SU-DHL-6 (cell line): ENCODE data around the gene LAMA1.

ENCODE experiments used
- H2AFZ ChIP-seq: fragments of 200-600 bp; sonication (generic); 2 replicates; pipeline ENCODE4 v1.6.1; 2014; ENCODE audit warnings: low read depth, mild to moderate bottlenecking, moderate library complexity, mixed read lengths, antibody characterized with exemption, low read length; ENCODE audit not compliant: severe bottlenecking
- H3F3A ChIP-seq: fragments of 200-600 bp; shearing (Covaris generic); 2 replicates; pipeline ENCODE4 v1.6.0; 2016; ENCODE audit warnings: antibody characterized with exemption, mild to moderate bottlenecking; ENCODE audit not compliant: insufficient read depth
- H3K27ac ChIP-seq: fragments of 200-600 bp; sonication (generic); 2 replicates; pipeline ENCODE4 v1.5.1; 2016; ENCODE audit warnings: low read depth, mild to moderate bottlenecking, low read length, moderate library complexity, mixed read lengths
- H3K27me3 ChIP-seq: fragments of 200-600 bp; sonication (generic), shearing (Covaris generic); 2 replicates; pipeline ENCODE4 v1.6.0; 2014; ENCODE audit warnings: mild to moderate bottlenecking, low read length
- H3K36me3 ChIP-seq: fragments of 200-600 bp; sonication (generic); 2 replicates; pipeline ENCODE4 v1.6.1; 2014; ENCODE audit warnings: mild to moderate bottlenecking, low read length, mixed read lengths
- H3K4me2 ChIP-seq: fragments of 300-600, 200-600 bp; shearing (Covaris generic), sonication (generic); 2 replicates; pipeline ENCODE4 v1.6.0; 2014; ENCODE audit warnings: low read length, low read depth, mild to moderate bottlenecking; ENCODE audit not compliant: poor library complexity, severe bottlenecking
- H3K4me3 ChIP-seq: fragments of 200-600 bp; sonication (generic); 2 replicates; pipeline ENCODE4 v1.5.1; 2014; ENCODE audit warnings: antibody characterized with exemption, low read length, mild to moderate bottlenecking, mixed read lengths; ENCODE audit not compliant: insufficient read depth, poor library complexity, severe bottlenecking
- H3K79me2 ChIP-seq: fragments of 200-600 bp; sonication (generic); 2 replicates; pipeline ENCODE4 v1.6.1; 2014; ENCODE audit warnings: mild to moderate bottlenecking, low read length, moderate library complexity; ENCODE audit not compliant: insufficient read depth
- H3K9ac ChIP-seq: fragments of 200-600 bp; sonication (generic); 2 replicates; pipeline ENCODE4 v1.7.0; 2014; ENCODE audit warnings: mild to moderate bottlenecking, low read length
- H3K9me2 ChIP-seq: fragments of 200-600 bp; sonication (generic); replicated peaks from 2 replicates; pipeline ENCODE4 v1.6.1; 2014; ENCODE audit warnings: low read length; ENCODE audit not compliant: insufficient read depth
- H3K9me3 ChIP-seq: fragments of 200-600 bp; sonication (generic); 2 replicates; pipeline ENCODE4 v1.6.1; 2014; ENCODE audit warnings: low read length, mixed read lengths; ENCODE audit not compliant: insufficient read depth
- H4K20me1 ChIP-seq: fragments of 200-600 bp; sonication (generic); 2 replicates; pipeline ENCODE4 v1.6.1; 2014; ENCODE audit warnings: low read depth, mild to moderate bottlenecking, antibody characterized with exemption, low read length, moderate library complexity, mixed read lengths
- EZH2phosphoT487 ChIP-seq: fragments of 200-600 bp; sonication (generic), shearing (Covaris generic); conservative IDR thresholded peaks from 2 replicates; pipeline ENCODE4 v1.6.1; 2018; ENCODE audit warnings: mild to moderate bottlenecking, antibody characterized with exemption, low read length, moderate library complexity, mixed read lengths
- TF ChIP-seq, protein P1 (sequence below): fragments of 200-600 bp; sonication (generic); IDR thresholded peaks from one replicate; pipeline ENCODE4 v1.5.1; 2017; ENCODE audit warnings: antibody characterized with exemption, mild to moderate bottlenecking, low read length, moderate library complexity; ENCODE audit not compliant: insufficient read depth, poor library complexity, severe bottlenecking

The LAMA1 gene

DNA sequence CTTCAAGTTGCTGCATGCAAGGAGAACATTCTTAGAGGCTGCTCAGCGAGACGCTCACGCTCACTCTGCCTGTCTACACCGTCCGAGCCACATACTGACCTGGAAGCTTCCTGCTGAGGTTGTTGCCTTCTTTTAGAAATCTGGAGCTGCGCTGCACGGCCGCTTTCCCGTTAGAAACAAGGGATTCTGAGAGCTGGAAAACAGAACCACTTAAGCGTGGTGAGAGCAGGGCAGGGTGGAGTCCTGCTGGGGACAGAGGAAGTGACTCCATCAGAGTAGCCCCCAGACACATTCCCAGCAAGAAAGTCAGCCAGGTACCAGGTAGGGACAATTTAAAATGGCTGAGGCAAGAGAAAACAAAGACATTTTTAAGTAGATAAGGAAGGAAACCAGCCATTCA is 135.2 kb downstream of the LAMA1 start:
- Histone ChIP-seq H3K27me3 (no peaks in the 10 kb centered on the region), H3K9ac (no peak overlapping the region), H3K27ac (no peak overlapping the region), H3K4me3 (no peak overlapping the region), H3K79me2 (no peaks in the 10 kb centered on the region), H2AFZ (no peak overlapping the region), H3K4me2 (no peak overlapping the region), H3K9me3 (no peaks in the 10 kb centered on the region), H3F3A (no peaks in the 10 kb centered on the region), H4K20me1 (no peaks in the 10 kb centered on the region), H3K9me2 (no peaks in the 10 kb centered on the region), H3K36me3 (no peaks in the 10 kb centered on the region)
- TF ChIP-seq EZH2phosphoT487, result no peak
- TF ChIP-seq, protein P1, sequence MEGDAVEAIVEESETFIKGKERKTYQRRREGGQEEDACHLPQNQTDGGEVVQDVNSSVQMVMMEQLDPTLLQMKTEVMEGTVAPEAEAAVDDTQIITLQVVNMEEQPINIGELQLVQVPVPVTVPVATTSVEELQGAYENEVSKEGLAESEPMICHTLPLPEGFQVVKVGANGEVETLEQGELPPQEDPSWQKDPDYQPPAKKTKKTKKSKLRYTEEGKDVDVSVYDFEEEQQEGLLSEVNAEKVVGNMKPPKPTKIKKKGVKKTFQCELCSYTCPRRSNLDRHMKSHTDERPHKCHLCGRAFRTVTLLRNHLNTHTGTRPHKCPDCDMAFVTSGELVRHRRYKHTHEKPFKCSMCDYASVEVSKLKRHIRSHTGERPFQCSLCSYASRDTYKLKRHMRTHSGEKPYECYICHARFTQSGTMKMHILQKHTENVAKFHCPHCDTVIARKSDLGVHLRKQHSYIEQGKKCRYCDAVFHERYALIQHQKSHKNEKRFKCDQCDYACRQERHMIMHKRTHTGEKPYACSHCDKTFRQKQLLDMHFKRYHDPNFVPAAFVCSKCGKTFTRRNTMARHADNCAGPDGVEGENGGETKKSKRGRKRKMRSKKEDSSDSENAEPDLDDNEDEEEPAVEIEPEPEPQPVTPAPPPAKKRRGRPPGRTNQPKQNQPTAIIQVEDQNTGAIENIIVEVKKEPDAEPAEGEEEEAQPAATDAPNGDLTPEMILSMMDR, result no peak

DNA sequence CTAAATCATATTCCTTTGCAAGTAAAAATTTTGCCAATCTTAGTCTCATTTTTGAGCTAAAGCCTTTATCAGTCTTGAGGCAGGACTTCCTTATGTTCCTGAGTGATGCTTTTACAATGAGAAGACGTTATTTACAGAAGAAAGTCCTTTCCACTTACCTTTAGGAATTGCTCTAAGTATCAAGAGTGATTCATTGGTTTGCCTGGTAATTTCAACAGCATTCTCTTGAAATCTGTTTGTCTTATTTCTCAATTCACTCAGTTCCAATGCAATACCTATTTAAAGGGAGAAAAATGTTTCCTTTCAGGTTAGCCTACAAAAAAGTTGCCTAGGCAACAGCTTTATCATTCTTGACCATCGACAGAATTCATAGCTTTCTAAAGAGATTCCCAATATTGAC is 137.2 kb downstream of the LAMA1 start:
- no peak overlapping the region for H3K27ac ChIP-seq
- H3K79me2 ChIP-seq, result no peaks in the 10 kb centered on the region
- H3F3A ChIP-seq, result no peaks in the 10 kb centered on the region
- H3K4me2 ChIP-seq, result no peak overlapping the region
- no peak overlapping the region for H3K9ac ChIP-seq
- H3K27me3 ChIP-seq, result no peaks in the 10 kb centered on the region
- no peaks in the 10 kb centered on the region for H3K9me3 ChIP-seq
- TF ChIP-seq EZH2phosphoT487, result no peak
- TF ChIP-seq, protein P1, result no peak
- H2AFZ ChIP-seq, result no peak overlapping the region
- no peaks in the 10 kb centered on the region for H4K20me1 ChIP-seq
- H3K36me3 ChIP-seq, result no peaks in the 10 kb centered on the region
- H3K9me2 ChIP-seq, result no peaks in the 10 kb centered on the region
- no peak overlapping the region for H3K4me3 ChIP-seq

DNA sequence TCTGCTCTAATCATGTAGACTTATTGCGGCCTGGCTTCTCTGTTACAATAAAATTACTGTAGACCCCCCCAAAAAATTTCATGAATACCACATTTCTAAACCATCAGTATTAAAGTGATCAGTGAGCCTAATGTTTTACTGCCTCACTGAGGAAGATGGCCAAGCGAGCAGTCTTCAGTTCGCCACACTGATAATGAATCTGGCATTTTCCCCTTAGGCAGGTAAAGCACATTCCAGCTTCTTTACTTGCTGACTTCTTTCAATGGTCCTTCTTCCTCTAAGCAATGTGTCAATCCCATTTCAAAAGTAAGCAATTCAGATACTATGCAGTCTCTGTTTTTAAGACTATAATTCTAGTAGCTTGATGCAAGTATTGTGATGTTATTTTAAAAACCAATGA is 137.6 kb downstream of the LAMA1 start:
- Histone ChIP-seq H3K27ac (no peak overlapping the region), H2AFZ (no peak overlapping the region), H4K20me1 (no peaks in the 10 kb centered on the region), H3K27me3 (no peaks in the 10 kb centered on the region), H3K9me3 (no peaks in the 10 kb centered on the region), H3K4me3 (no peak overlapping the region), H3K9ac (no peak overlapping the region), H3F3A (no peaks in the 10 kb centered on the region), H3K79me2 (no peaks in the 10 kb centered on the region), H3K36me3 (no peaks in the 10 kb centered on the region), H3K4me2 (no peak overlapping the region), H3K9me2 (no peaks in the 10 kb centered on the region)
- TF ChIP-seq, protein P1, result no peak
- TF ChIP-seq EZH2phosphoT487, result no peak
